K562 (cell line): ENCODE results near the gene NLK. TPM values are rescaled to one million over a fixed set of nuclear protein-coding genes. Genes with fewer than 3 reads are reported as not detected.

ENCODE experiments used
- CREBBP ChIP-seq: IDR thresholded peaks from one replicate; pipeline ENCODE4 v1.6.1; 2012; ENCODE audit warnings: low read depth, mild to moderate bottlenecking, control low read depth, inconsistent platforms, low read length
- PCBP2 ChIP-seq: fragments of 200-400 bp; formaldehyde crosslinking; IDR thresholded peaks from 2 replicates; pipeline ENCODE4 v1.6.1; 2018; ENCODE audit warnings: low read length, low read depth, mild to moderate bottlenecking, moderate library complexity; ENCODE audit not compliant: poor library complexity, severe bottlenecking
- PRMT5 ChIP-seq: sonication (generic); formaldehyde crosslinking; IDR thresholded peaks from 2 replicates; pipeline ENCODE4 v1.5.0; 2020; ENCODE audit warnings: missing genetic modification reagents
- TBP ChIP-seq: optimal IDR thresholded peaks from 2 replicates; pipeline ENCODE3; 2011; ENCODE audit warnings: low read depth, low read length, improper control_type of control experiment
- polyA plus RNA-seq, 8 experiments: library from polyadenylated mRNA; depleted of rRNA in 4 of 8; stranded (reverse) in 5 of 8; unstranded in 3 of 8; fragments of >200 nt; fragmentation: Nextera tagmentation in 2 of 8; fragmentation: Illumina TruSeq in 1 of 8; extraction: Ambion mirVana in 2 of 8; extraction: Trizol in 1 of 8; gene quantifications; 2 replicates each; pipeline versions ENCODE4 v1.2.1 to v1.2.3, GENCODE V29; 2011 to 2014; ENCODE audit warnings: inconsistent platforms in 1 of 8, missing spikeins in 1 of 8
- total RNA-seq, 7 experiments: library from RNA; depleted of rRNA in 6 of 7; stranded (reverse); fragments of >200 nt in 6 of 7; fragmentation: Illumina TruSeq in 2 of 7; extraction: Trizol in 2 of 7; gene quantifications; 2 replicates each; pipeline versions ENCODE4 v1.2.1 to v1.2.3, GENCODE V29; 2011 to 2021; ENCODE audit warnings: low replicate concordance in 1 of 7
- TF ChIP-seq, protein P1 (sequence below): IDR thresholded peaks from 2 replicates; pipeline ENCODE4 v1.6.1; 2012; ENCODE audit warnings: low read depth, low read length, improper control_type of control experiment, borderline replicate concordance
- TF ChIP-seq, protein P2 (sequence below): fragments of 250-450 bp; sonication (Bioruptor Pico); IDR thresholded peaks from 2 replicates; pipeline ENCODE4 v1.4.0; 2020; ENCODE audit warnings: mild to moderate bottlenecking
- TF ChIP-seq, protein P3 (sequence below): sonication (generic); IDR thresholded peaks from 2 replicates; pipeline ENCODE4 v1.6.1; 2016

Gene NLK
- total and polyA plus RNA-seq, 9 of the 15 experiments (the other 6 are each of a cell fraction or from before 2014, with no cell fraction given), result 10.9 to 59.6 (median 26.7) TPM

DNA sequence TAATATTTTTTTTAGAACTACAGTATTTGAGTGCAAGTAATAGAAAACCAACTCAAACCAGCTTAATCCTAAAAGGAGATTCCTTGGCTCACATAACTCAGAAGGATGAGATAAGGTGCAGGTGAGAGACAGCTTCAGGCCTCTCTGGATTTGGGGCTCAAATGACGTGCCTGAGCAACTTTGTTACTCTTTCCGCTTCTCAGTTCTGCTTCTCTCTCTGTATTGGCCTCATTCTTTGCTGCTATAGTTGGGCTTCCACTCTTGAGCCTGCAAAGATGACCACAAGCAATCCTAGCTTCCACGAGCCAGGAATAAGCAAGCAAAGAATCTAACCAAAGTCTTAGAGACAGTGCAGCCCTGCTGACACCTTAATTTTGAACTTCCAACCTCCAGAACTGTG lies 45.0 kb upstream of the NLK start (continued):
- TF ChIP-seq, protein P1, sequence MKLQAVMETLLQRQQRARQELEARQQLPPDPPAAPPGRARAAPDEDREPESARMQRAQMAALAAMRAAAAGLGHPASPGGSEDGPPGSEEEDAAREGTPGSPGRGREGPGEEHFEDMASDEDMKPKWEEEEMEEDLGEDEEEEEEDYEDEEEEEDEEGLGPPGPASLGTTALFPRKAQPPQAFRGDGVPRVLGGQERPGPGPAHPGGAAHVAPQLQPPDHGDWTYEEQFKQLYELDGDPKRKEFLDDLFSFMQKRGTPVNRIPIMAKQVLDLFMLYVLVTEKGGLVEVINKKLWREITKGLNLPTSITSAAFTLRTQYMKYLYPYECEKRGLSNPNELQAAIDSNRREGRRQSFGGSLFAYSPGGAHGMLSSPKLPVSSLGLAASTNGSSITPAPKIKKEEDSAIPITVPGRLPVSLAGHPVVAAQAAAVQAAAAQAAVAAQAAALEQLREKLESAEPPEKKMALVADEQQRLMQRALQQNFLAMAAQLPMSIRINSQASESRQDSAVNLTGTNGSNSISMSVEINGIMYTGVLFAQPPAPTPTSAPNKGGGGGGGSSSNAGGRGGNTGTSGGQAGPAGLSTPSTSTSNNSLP, result no peak
- TF ChIP-seq PRMT5 (CRISPR knock-in tag) (no peak), PCBP2 (no peak), CREBBP (no peak), TBP (no peak)
- TF ChIP-seq, protein P2, sequence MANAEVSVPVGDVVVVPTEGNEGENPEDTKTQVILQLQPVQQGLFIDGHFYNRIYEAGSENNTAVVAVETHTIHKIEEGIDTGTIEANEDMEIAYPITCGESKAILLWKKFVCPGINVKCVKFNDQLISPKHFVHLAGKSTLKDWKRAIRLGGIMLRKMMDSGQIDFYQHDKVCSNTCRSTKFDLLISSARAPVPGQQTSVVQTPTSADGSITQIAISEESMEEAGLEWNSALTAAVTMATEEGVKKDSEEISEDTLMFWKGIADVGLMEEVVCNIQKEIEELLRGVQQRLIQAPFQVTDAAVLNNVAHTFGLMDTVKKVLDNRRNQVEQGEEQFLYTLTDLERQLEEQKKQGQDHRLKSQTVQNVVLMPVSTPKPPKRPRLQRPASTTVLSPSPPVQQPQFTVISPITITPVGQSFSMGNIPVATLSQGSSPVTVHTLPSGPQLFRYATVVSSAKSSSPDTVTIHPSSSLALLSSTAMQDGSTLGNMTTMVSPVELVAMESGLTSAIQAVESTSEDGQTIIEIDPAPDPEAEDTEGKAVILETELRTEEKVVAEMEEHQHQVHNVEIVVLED (CRISPR knock-in tag), result no peak
- TF ChIP-seq, protein P3, sequence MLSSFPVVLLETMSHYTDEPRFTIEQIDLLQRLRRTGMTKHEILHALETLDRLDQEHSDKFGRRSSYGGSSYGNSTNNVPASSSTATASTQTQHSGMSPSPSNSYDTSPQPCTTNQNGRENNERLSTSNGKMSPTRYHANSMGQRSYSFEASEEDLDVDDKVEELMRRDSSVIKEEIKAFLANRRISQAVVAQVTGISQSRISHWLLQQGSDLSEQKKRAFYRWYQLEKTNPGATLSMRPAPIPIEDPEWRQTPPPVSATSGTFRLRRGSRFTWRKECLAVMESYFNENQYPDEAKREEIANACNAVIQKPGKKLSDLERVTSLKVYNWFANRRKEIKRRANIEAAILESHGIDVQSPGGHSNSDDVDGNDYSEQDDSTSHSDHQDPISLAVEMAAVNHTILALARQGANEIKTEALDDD, result no peak
